ENCODE data around the gene USP11. TPM values are rescaled to one million over a fixed set of nuclear protein-coding genes. Genes with fewer than 3 reads are reported as not detected.

Gene USP11
- total RNA-seq, 2 donors from 2014 or later = 113 to 214 TPM

DNA sequence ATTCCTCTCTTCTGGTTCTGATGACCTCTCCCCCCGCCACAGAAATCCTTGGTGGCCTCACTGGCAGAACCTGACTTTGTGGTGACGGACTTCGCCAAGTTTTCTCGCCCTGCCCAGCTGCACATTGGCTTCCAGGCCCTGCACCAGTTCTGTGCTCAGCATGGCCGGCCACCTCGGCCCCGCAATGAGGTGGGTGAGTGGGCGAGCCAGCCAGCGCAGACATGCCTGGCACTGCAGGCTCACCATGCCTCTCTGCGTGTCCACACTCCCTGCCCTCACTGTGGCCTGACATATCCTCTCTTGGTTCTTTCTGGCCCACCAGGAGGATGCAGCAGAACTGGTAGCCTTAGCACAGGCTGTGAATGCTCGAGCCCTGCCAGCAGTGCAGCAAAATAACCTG lies 30.5 kb upstream of the USP11 start:
- Mint-ChIP-seq H3K27me3 (ENCODE audit: insufficient read depth) (no peaks in the 10 kb centered on the region), H3K4me1 (peaks cover 25% of the 10 kb centered on the region), H3K27ac (peak overlapping the region; percentile 32), H3K4me3 (no peak overlapping the region), H3K9me3 (no peaks in the 10 kb centered on the region), H3K36me3 (ENCODE audit: low read depth) (peaks cover 99% of the 10 kb centered on the region)
- no peaks in the 10 kb centered on the region for H3K27me3 ChIP-seq (ENCODE audit: control insufficient read depth, insufficient read depth, low read length, poor library complexity, severe bottlenecking)
- DNase-seq = no peak
- TF ChIP-seq, protein P1, sequence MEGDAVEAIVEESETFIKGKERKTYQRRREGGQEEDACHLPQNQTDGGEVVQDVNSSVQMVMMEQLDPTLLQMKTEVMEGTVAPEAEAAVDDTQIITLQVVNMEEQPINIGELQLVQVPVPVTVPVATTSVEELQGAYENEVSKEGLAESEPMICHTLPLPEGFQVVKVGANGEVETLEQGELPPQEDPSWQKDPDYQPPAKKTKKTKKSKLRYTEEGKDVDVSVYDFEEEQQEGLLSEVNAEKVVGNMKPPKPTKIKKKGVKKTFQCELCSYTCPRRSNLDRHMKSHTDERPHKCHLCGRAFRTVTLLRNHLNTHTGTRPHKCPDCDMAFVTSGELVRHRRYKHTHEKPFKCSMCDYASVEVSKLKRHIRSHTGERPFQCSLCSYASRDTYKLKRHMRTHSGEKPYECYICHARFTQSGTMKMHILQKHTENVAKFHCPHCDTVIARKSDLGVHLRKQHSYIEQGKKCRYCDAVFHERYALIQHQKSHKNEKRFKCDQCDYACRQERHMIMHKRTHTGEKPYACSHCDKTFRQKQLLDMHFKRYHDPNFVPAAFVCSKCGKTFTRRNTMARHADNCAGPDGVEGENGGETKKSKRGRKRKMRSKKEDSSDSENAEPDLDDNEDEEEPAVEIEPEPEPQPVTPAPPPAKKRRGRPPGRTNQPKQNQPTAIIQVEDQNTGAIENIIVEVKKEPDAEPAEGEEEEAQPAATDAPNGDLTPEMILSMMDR (conservative IDR thresholded peaks at IDR 0.05) = no peak
- H3K4me1 ChIP-seq (ENCODE audit: control insufficient read depth, insufficient read depth, low read length) = peaks cover 8% of the 10 kb centered on the region
- no peak overlapping the region for H3K27ac ChIP-seq (ENCODE audit: low read depth, low read length)
- H3K9me3 ChIP-seq (ENCODE audit: control insufficient read depth, low read length) = no peaks in the 10 kb centered on the region
- peaks cover 86% of the 10 kb centered on the region for H3K36me3 ChIP-seq (ENCODE audit: control insufficient read depth, insufficient read depth, low read length)
- 97 to 100% methylated on average over 2 to 11 of the region's 11 CpGs for WGBS, 2 experiments (ENCODE audit: insufficient coverage in 1 of 2, insufficient read length in 1 of 2)
- H3K4me3 ChIP-seq (ENCODE audit: low read length) = no peak overlapping the region
- H3K9ac ChIP-seq (ENCODE audit: extremely low read depth, low read length, poor library complexity, severe bottlenecking) = no peak overlapping the region

DNA sequence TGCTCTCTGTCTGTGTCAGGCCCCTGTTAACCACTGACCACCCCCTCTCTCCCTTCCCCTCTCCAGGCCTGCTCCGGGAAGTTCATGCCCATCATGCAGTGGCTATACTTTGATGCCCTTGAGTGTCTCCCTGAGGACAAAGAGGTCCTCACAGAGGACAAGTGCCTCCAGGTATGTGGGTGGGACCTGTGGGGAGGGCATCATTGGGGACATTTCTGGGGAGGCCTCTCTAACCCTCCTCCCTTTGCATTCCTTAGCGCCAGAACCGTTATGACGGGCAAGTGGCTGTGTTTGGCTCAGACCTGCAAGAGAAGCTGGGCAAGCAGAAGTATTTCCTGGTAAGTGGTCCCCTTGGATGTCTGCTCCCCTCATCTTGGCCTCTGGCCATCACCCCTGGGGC lies 29.9 kb upstream of the USP11 start:
- peaks cover 99% of the 10 kb centered on the region for H3K36me3 Mint-ChIP-seq (ENCODE audit: low read depth)
- 94% methylated on average over 4 of the region's 4 CpGs; no CpG with 5 or more reads in 1 of the 2 experiments for WGBS, 2 experiments (ENCODE audit: insufficient coverage in 1 of 2, insufficient read length in 1 of 2)
- H3K9me3 ChIP-seq (ENCODE audit: control insufficient read depth, low read length) = no peaks in the 10 kb centered on the region
- DNase-seq = no peak
- no peak overlapping the region for H3K27ac ChIP-seq (ENCODE audit: low read depth, low read length)
- peaks cover 8% of the 10 kb centered on the region for H3K4me1 ChIP-seq (ENCODE audit: control insufficient read depth, insufficient read depth, low read length)
- TF ChIP-seq, protein P1 (conservative IDR thresholded peaks at IDR 0.05) = no peak
- no peaks in the 10 kb centered on the region for H3K9me3 Mint-ChIP-seq
- no peak overlapping the region for H3K27ac Mint-ChIP-seq
- H3K27me3 Mint-ChIP-seq (ENCODE audit: insufficient read depth) = no peaks in the 10 kb centered on the region
- H3K4me3 ChIP-seq (ENCODE audit: low read length) = no peak overlapping the region
- H3K27me3 ChIP-seq (ENCODE audit: control insufficient read depth, insufficient read depth, low read length, poor library complexity, severe bottlenecking) = no peaks in the 10 kb centered on the region
- no peak overlapping the region for H3K9ac ChIP-seq (ENCODE audit: extremely low read depth, low read length, poor library complexity, severe bottlenecking)
- peaks cover 86% of the 10 kb centered on the region for H3K36me3 ChIP-seq (ENCODE audit: control insufficient read depth, insufficient read depth, low read length)
- H3K4me1 Mint-ChIP-seq = peaks cover 19% of the 10 kb centered on the region
- H3K4me3 Mint-ChIP-seq = no peak overlapping the region

DNA sequence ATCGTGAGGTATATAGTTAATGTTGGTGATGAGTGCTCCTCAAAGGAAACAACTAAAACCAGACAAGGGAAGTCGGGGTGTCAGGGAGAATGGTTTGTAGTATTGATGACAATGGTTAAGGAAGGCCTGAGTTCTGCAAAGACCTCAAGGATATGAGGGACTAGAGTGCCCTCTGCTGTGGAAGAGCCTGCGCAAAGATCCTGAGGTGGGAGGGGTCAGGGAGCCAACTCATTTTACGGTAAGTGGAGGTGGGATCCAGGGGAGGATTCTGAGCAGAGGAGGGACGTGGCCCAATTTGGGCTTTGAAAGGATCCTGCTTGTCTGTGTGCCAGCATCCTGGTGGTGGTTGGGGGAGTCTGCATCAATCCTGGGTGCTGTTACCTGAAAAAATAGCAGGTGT lies 27.8 kb upstream of the USP11 start:
- Histone ChIP-seq H3K4me1 (ENCODE audit: control insufficient read depth, insufficient read depth, low read length) (no peaks in the 10 kb centered on the region), H3K27ac (ENCODE audit: low read depth, low read length) (no peak overlapping the region), H3K36me3 (ENCODE audit: control insufficient read depth, insufficient read depth, low read length) (peaks cover 88% of the 10 kb centered on the region), H3K9me3 (ENCODE audit: control insufficient read depth, low read length) (no peaks in the 10 kb centered on the region), H3K4me3 (ENCODE audit: low read length) (no peak overlapping the region), H3K9ac (ENCODE audit: extremely low read depth, low read length, poor library complexity, severe bottlenecking) (no peak overlapping the region), H3K27me3 (ENCODE audit: control insufficient read depth, insufficient read depth, low read length, poor library complexity, severe bottlenecking) (no peaks in the 10 kb centered on the region)
- WGBS, 2 experiments (ENCODE audit: insufficient coverage in 1 of 2, insufficient read length in 1 of 2) = 82 to 83% methylated on average over 2 to 5 of the region's 5 CpGs
- DNase-seq = no peak
- Mint-ChIP-seq H3K27me3 (ENCODE audit: insufficient read depth) (no peaks in the 10 kb centered on the region), H3K4me3 (no peak overlapping the region), H3K9me3 (no peaks in the 10 kb centered on the region), H3K27ac (peak overlapping the region; percentile 83), H3K4me1 (peaks cover 9% of the 10 kb centered on the region), H3K36me3 (ENCODE audit: low read depth) (peaks cover 98% of the 10 kb centered on the region)
- TF ChIP-seq, protein P1 (conservative IDR thresholded peaks at IDR 0.05) = peak; percentile 46

Data from endodermal cell (in vitro differentiated cells).